Astrocyte (in vitro differentiated cells and primary cell): ENCODE measurements around the gene HTRA1. TPM values are rescaled to one million over a fixed set of nuclear protein-coding genes. Genes with fewer than 3 reads are reported as not detected.

Experiments used
- DNase-seq: peaks from one replicate; pipeline ENCODE4 v3.0.0-alpha.2; 2010; ENCODE audit warnings: low read depth
- FAIRE-seq: peaks from 2 replicates; lab custom pipeline; 2011; peaks lifted over from hg19 to GRCh38; lab: Jason Lieb, UNC
- H2AFZ ChIP-seq: 2 replicates; pipeline ENCODE4 v1.6.0; 2012; ENCODE audit warnings: low read depth, low read length, inconsistent platforms
- H3K27ac ChIP-seq: 2 replicates; pipeline ENCODE4 v1.5.1; 2011; ENCODE audit warnings: low read depth, low read length, inconsistent platforms
- H3K27me3 ChIP-seq: 2 replicates; pipeline ENCODE4 v1.6.0; 2011; ENCODE audit warnings: low read length, inconsistent platforms; ENCODE audit not compliant: insufficient read depth
- H3K36me3 ChIP-seq: 2 replicates; pipeline ENCODE4 v1.5.1; 2011; ENCODE audit warnings: low read length, inconsistent platforms; ENCODE audit not compliant: insufficient read depth
- H3K4me1 ChIP-seq: 2 replicates; pipeline ENCODE4 v1.5.1; 2011; ENCODE audit warnings: low read length, inconsistent platforms; ENCODE audit not compliant: insufficient read depth
- H3K4me2 ChIP-seq: 2 replicates; pipeline ENCODE4 v1.6.0; 2012; ENCODE audit warnings: low read length, inconsistent platforms
- H3K4me3 ChIP-seq: 2 replicates; pipeline ENCODE4 v1.5.1; 2011; ENCODE audit warnings: low read depth, mild to moderate bottlenecking, low read length, inconsistent platforms; ENCODE audit not compliant: insufficient read depth
- H3K79me2 ChIP-seq: 2 replicates; pipeline ENCODE4 v1.6.0; 2012; ENCODE audit warnings: mild to moderate bottlenecking, low read length, inconsistent platforms; ENCODE audit not compliant: insufficient read depth
- H3K9ac ChIP-seq: 2 replicates; pipeline ENCODE4 v1.6.0; 2012; ENCODE audit warnings: mild to moderate bottlenecking, low read length, inconsistent platforms
- H3K9me3 ChIP-seq: 2 replicates; pipeline ENCODE4 v1.5.1; 2012; ENCODE audit warnings: low read depth, mild to moderate bottlenecking, low read length, inconsistent platforms; ENCODE audit not compliant: insufficient read depth
- H4K20me1 ChIP-seq: 2 replicates; pipeline ENCODE4 v1.6.0; 2012; ENCODE audit warnings: low read length, inconsistent platforms; ENCODE audit not compliant: insufficient read depth
- H3K27ac Mint-ChIP-seq: one replicate; pipeline ENCODE4 v1.8.0; 2021; ENCODE audit warnings: mild to moderate bottlenecking, mixed read lengths; ENCODE audit not compliant: unreplicated experiment
- H3K27me3 Mint-ChIP-seq: one replicate; pipeline ENCODE4 v1.8.0; 2021; ENCODE audit warnings: low read depth, mixed read lengths; ENCODE audit not compliant: unreplicated experiment
- H3K36me3 Mint-ChIP-seq: one replicate; pipeline ENCODE4 v1.8.0; 2021; ENCODE audit warnings: low read depth, mixed read lengths; ENCODE audit not compliant: unreplicated experiment
- H3K4me1 Mint-ChIP-seq: one replicate; pipeline ENCODE4 v1.8.0; 2021; ENCODE audit warnings: low read depth, mixed read lengths; ENCODE audit not compliant: unreplicated experiment
- H3K4me3 Mint-ChIP-seq: one replicate; pipeline ENCODE4 v1.8.0; 2021; ENCODE audit warnings: mild to moderate bottlenecking, moderate library complexity, mixed read lengths; ENCODE audit not compliant: unreplicated experiment
- H3K9me3 Mint-ChIP-seq: one replicate; pipeline ENCODE4 v1.8.0; 2021; ENCODE audit warnings: mild to moderate bottlenecking, mixed read lengths; ENCODE audit not compliant: unreplicated experiment
- EZH2 ChIP-seq: IDR thresholded peaks from 2 replicates; pipeline ENCODE4 v1.6.1; 2012; ENCODE audit warnings: mild to moderate bottlenecking, low read length, inconsistent platforms; ENCODE audit not compliant: insufficient read depth
- total RNA-seq: library from RNA; stranded (reverse); gene quantifications from 2 replicates; pipeline ENCODE4 v1.2.1, GENCODE V29; 2021
- TF ChIP-seq, protein P1 (sequence below): IDR thresholded peaks from 2 replicates; pipeline ENCODE4 v1.5.1; 2011; ENCODE audit warnings: low read depth, mild to moderate bottlenecking, inconsistent platforms, low read length, moderate library complexity; ENCODE audit not compliant: insufficient read depth

Gene HTRA1
- total RNA-seq, 1 donor from 2014 or later: 34.9 TPM

- H3K9me3 Mint-ChIP-seq: no peaks in the 10 kb centered on the region
- Histone ChIP-seq H3K9ac (no peak overlapping the region), H4K20me1 (no peaks in the 10 kb centered on the region), H3K4me2 (no peak overlapping the region), H3K27me3 (no peaks in the 10 kb centered on the region), H3K27ac (no peak overlapping the region), H3K9me3 (no peaks in the 10 kb centered on the region), H3K79me2 (no peaks in the 10 kb centered on the region), H3K36me3 (no peaks in the 10 kb centered on the region), H3K4me1 (no peaks in the 10 kb centered on the region), H2AFZ (no peak overlapping the region), H3K4me3 (no peak overlapping the region)
- H3K36me3 Mint-ChIP-seq: no peaks in the 10 kb centered on the region
- H3K4me3 Mint-ChIP-seq: no peak overlapping the region
- no peak for FAIRE-seq
- H3K4me1 Mint-ChIP-seq: peaks cover 6% of the 10 kb centered on the region
- H3K27me3 Mint-ChIP-seq: peaks cover 29% of the 10 kb centered on the region
- TF ChIP-seq, protein P1, sequence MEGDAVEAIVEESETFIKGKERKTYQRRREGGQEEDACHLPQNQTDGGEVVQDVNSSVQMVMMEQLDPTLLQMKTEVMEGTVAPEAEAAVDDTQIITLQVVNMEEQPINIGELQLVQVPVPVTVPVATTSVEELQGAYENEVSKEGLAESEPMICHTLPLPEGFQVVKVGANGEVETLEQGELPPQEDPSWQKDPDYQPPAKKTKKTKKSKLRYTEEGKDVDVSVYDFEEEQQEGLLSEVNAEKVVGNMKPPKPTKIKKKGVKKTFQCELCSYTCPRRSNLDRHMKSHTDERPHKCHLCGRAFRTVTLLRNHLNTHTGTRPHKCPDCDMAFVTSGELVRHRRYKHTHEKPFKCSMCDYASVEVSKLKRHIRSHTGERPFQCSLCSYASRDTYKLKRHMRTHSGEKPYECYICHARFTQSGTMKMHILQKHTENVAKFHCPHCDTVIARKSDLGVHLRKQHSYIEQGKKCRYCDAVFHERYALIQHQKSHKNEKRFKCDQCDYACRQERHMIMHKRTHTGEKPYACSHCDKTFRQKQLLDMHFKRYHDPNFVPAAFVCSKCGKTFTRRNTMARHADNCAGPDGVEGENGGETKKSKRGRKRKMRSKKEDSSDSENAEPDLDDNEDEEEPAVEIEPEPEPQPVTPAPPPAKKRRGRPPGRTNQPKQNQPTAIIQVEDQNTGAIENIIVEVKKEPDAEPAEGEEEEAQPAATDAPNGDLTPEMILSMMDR: no peak
- TF ChIP-seq EZH2: no peak
- no peak for DNase-seq
- H3K27ac Mint-ChIP-seq: peak overlapping the region; percentile 66
Measured at GRCh38 chr10:122549636-122550035, 88.3 kb downstream of the HTRA1 start.

DNA sequence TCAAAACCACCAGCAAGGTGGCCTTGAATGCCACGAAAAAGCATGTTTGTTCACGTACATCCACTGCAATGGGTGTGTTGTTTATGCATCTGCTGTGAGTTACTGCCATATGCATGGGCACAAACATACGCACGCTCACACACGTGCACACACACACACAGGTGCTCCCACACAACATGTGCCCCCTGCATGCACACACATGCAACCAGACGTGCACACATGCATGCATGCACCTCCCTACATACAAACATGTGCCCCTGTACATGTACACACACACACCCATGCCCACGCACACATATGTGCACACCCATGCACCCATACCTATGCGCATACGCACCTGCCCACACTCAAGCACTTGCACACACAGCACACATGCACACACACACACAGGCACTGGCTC lies 89.1 kb downstream of the HTRA1 start:
- no peaks in the 10 kb centered on the region for H3K9me3 ChIP-seq
- no peak overlapping the region for H2AFZ ChIP-seq
- no peak for DNase-seq
- Mint-ChIP-seq H3K27me3 (peaks cover 32% of the 10 kb centered on the region), H3K9me3 (no peaks in the 10 kb centered on the region), H3K4me1 (peaks cover 6% of the 10 kb centered on the region), H3K4me3 (no peak overlapping the region), H3K36me3 (no peaks in the 10 kb centered on the region), H3K27ac (no peak overlapping the region)
- no peaks in the 10 kb centered on the region for H3K4me1 ChIP-seq
- H3K9ac ChIP-seq: no peak overlapping the region
- no peak for FAIRE-seq
- H3K4me3 ChIP-seq: no peak overlapping the region
- no peak overlapping the region for H3K27ac ChIP-seq
- H3K79me2 ChIP-seq: no peaks in the 10 kb centered on the region
- H3K27me3 ChIP-seq: no peaks in the 10 kb centered on the region
- no peaks in the 10 kb centered on the region for H3K36me3 ChIP-seq
- no peaks in the 10 kb centered on the region for H4K20me1 ChIP-seq
- TF ChIP-seq EZH2: no peak
- TF ChIP-seq, protein P1: no peak
- no peak overlapping the region for H3K4me2 ChIP-seq

DNA sequence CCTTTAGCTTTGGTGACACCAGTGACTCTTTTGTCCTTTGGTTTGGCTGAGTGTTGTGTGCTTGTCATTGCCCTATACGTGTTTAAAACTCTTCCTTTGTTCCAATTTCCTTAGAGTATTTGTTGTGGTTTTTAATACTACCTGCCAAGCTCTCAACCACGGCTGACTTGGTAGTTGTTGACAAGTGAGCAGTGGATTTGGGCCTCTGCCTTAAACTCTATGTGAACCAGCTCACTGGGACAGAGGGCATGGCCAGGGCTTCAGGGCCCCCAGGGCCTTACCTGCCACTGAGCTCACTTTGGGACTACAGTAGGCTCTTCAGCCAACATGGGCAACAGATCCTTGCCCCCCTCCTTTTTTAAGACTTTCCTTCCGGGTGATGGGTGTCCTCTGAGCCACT lies 89.6 kb downstream of the HTRA1 start:
- no peak overlapping the region for H3K27ac ChIP-seq
- no peaks in the 10 kb centered on the region for H3K9me3 ChIP-seq
- Mint-ChIP-seq H3K4me3 (no peak overlapping the region), H3K36me3 (no peaks in the 10 kb centered on the region), H3K9me3 (no peaks in the 10 kb centered on the region), H3K27me3 (peaks cover 34% of the 10 kb centered on the region), H3K27ac (no peak overlapping the region), H3K4me1 (peaks cover 6% of the 10 kb centered on the region)
- no peak overlapping the region for H3K4me2 ChIP-seq
- no peaks in the 10 kb centered on the region for H3K4me1 ChIP-seq
- no peaks in the 10 kb centered on the region for H3K79me2 ChIP-seq
- H3K27me3 ChIP-seq: no peaks in the 10 kb centered on the region
- no peaks in the 10 kb centered on the region for H3K36me3 ChIP-seq
- no peak for DNase-seq
- FAIRE-seq: no peak
- TF ChIP-seq, protein P1: no peak
- no peak for TF ChIP-seq EZH2
- H4K20me1 ChIP-seq: no peaks in the 10 kb centered on the region
- no peak overlapping the region for H3K4me3 ChIP-seq
- H2AFZ ChIP-seq: no peak overlapping the region
- H3K9ac ChIP-seq: no peak overlapping the region
